ENCODE data around the gene KLHL40. TPM values are rescaled to one million over a fixed set of nuclear protein-coding genes. Genes with fewer than 3 reads are reported as not detected.

Gene KLHL40
- total and polyA plus RNA-seq, 2 donors (not counting 3 experiments of a cell fraction or from before 2014, with no cell fraction given), result not detected

- H3K4me1 ChIP-seq (ENCODE audit: control insufficient read depth, extremely low read depth, insufficient read depth, low read length), result no peaks in the 10 kb centered on the region
- ChIA-PET CTCF (no interaction called here), POLR2A (no interaction called here)
- DNase-seq (ENCODE audit: low read depth, low spot score) (no peak), FAIRE-seq (no peak)
- no peaks in the 10 kb centered on the region for H4K20me1 ChIP-seq (replicated peaks; ENCODE audit: control insufficient read depth, extremely low read depth, insufficient read depth, low read length)
- H3K27ac ChIP-seq (ENCODE audit: insufficient read depth, low read depth, low read length), result no peak overlapping the region
- H3K9me1 ChIP-seq (replicated peaks; ENCODE audit: control insufficient read depth, extremely low read depth, insufficient read depth, low read length), result no peaks in the 10 kb centered on the region
- TF ChIP-seq POLR2AphosphoS5 (IDR thresholded peaks at IDR 0.05; ENCODE audit: insufficient read depth, low read depth, low read length) (no peak), CTCF (IDR thresholded peaks at IDR 0.05; ENCODE audit: extremely low read depth in 1 of 2, insufficient read depth in 1 of 2, low read depth in 1 of 2, low read length in 2 of 2) (no peak), POLR2A (IDR thresholded peaks at IDR 0.05; ENCODE audit: low read depth, low read length) (no peak), EZH2 (IDR thresholded peaks at IDR 0.05; ENCODE audit: borderline replicate concordance, low read depth, low read length, severe bottlenecking) (no peak), FOS (IDR thresholded peaks at IDR 0.05; ENCODE audit: borderline replicate concordance, insufficient read depth, low read length) (no peak), JUN (IDR thresholded peaks at IDR 0.05; ENCODE audit: borderline replicate concordance, insufficient read depth, insufficient read length, low read depth) (no peak), GATA2 (IDR thresholded peaks at IDR 0.05; ENCODE audit: insufficient read depth, insufficient read length, low read depth, low read length) (no peak), MYC (IDR thresholded peaks at IDR 0.05; ENCODE audit: low read depth, low read length) (no peak)
- TF ChIP-seq, protein P1, sequence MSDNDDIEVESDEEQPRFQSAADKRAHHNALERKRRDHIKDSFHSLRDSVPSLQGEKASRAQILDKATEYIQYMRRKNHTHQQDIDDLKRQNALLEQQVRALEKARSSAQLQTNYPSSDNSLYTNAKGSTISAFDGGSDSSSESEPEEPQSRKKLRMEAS (IDR thresholded peaks at IDR 0.05; ENCODE audit: insufficient read depth, insufficient read length), result no peak
- H3K9me3 ChIP-seq (replicated peaks; ENCODE audit: control insufficient read depth, insufficient read depth, low read length), result no peaks in the 10 kb centered on the region
- dilution Hi-C loops (cut with MboI; ENCODE audit: extremely low pct_ligation_motif_present, low sequenced_read_pairs) (no loop called here), intact Hi-C loops (cut with micrococcal nuclease) (no loop called here)
- peaks cover 34 to 57% of the 10 kb centered on the region in 2 experiments for H3K36me3 ChIP-seq (ENCODE audit: control insufficient read depth in 2 of 2, extremely low read depth in 1 of 2, insufficient read depth in 2 of 2, low read length in 2 of 2)
- no peaks in the 10 kb centered on the region for H3K27me3 ChIP-seq (ENCODE audit: control insufficient read depth in 2 of 2, insufficient read depth in 2 of 2, low read length in 2 of 2)
- no peak overlapping the region for H3K9ac ChIP-seq (replicated peaks; ENCODE audit: extremely low read depth, insufficient read depth, low read length)
- H3K4me2 ChIP-seq (ENCODE audit: insufficient read depth, low read length), result no peak overlapping the region
- TSS peak; percentile 20 for BruUV-seq (replicated peaks)
- H2AFZ ChIP-seq (ENCODE audit: low read depth, low read length), result no peak overlapping the region
- no peak overlapping the region for H3K4me3 ChIP-seq (replicated peaks in 1 of 3; ENCODE audit: insufficient read depth in 1 of 3, low read depth in 1 of 3, low read length in 3 of 3)
- peaks cover 23% of the 10 kb centered on the region for H3K79me2 ChIP-seq (ENCODE audit: control insufficient read depth, insufficient read depth, low read length)
These were observed 46.9 kb upstream of the KLHL40 start for GRCh38 chr3:42638339-42638842.
